ENCODE results near the gene LRMDA. TPM values are rescaled to one million over a fixed set of nuclear protein-coding genes. Genes with fewer than 3 reads are reported as not detected.

LRMDA gene
- total and polyA plus RNA-seq, 2 donors from 2014 or later = 23.2 to 48.6 TPM

- Histone ChIP-seq H3K4me1 (ENCODE audit: control insufficient read depth in 2 of 3, insufficient read depth in 2 of 3, low read depth in 1 of 3, low read length in 3 of 3) (peaks cover 0 to 8% (median 7%) of the 10 kb centered on the region in 3 donors), H3K36me3 (ENCODE audit: control insufficient read depth in 2 of 3, insufficient read depth in 3 of 3, low read length in 3 of 3) (no peaks in the 10 kb centered on the region), H3K27ac (ENCODE audit: low read depth in 2 of 2, low read length in 2 of 2) (no peak overlapping the region), H3K9me3 (ENCODE audit: control insufficient read depth in 2 of 3, insufficient read depth in 1 of 3, low read length in 3 of 3) (no peaks in the 10 kb centered on the region), H3K4me3 (ENCODE audit: low read length in 3 of 3) (no peak overlapping the region), H3K9ac (ENCODE audit: low read length in 3 of 3) (no peak overlapping the region), H3K27me3 (ENCODE audit: control insufficient read depth, insufficient read depth, low read length) (no peaks in the 10 kb centered on the region)
- intact Hi-C loops (cut with DNase I) = no loop called here
- DNase-seq = no peak
- no peak for FAIRE-seq
- TF ChIP-seq CTCF (IDR thresholded peaks at IDR 0.05; ENCODE audit: borderline replicate concordance, extremely low read depth, insufficient read depth) = no peak
Measured at GRCh38 chr10:75653761-75654160, 222.3 kb downstream of the LRMDA start.

- FAIRE-seq (no peak), DNase-seq (no peak)
- no peaks in the 10 kb centered on the region for H3K27me3 ChIP-seq (ENCODE audit: control insufficient read depth, insufficient read depth, low read length)
- intact Hi-C loops (cut with DNase I) = no loop called here
- H3K9me3 ChIP-seq (ENCODE audit: control insufficient read depth in 2 of 3, insufficient read depth in 1 of 3, low read length in 3 of 3) = no peaks in the 10 kb centered on the region
- no peak overlapping the region for H3K27ac ChIP-seq (ENCODE audit: low read depth in 2 of 2, low read length in 2 of 2)
- TF ChIP-seq CTCF (IDR thresholded peaks at IDR 0.05; ENCODE audit: borderline replicate concordance, extremely low read depth, insufficient read depth) = no peak
- H3K9ac ChIP-seq (ENCODE audit: low read length in 3 of 3) = no peak overlapping the region
- no peaks in the 10 kb centered on the region for H3K36me3 ChIP-seq (ENCODE audit: control insufficient read depth in 2 of 3, insufficient read depth in 3 of 3, low read length in 3 of 3)
- H3K4me1 ChIP-seq (ENCODE audit: control insufficient read depth in 2 of 3, insufficient read depth in 2 of 3, low read depth in 1 of 3, low read length in 3 of 3) = peaks cover 0 to 9% (median 7%) of the 10 kb centered on the region in 3 donors
- no peak overlapping the region for H3K4me3 ChIP-seq (ENCODE audit: low read length in 3 of 3)
Measured at GRCh38 chr10:75654171-75654771, 222.8 kb downstream of the LRMDA start.

GRCh38 chr10:75654772-75655171 lies 223.3 kb downstream of the LRMDA start:
- no peak for TF ChIP-seq CTCF (IDR thresholded peaks at IDR 0.05; ENCODE audit: borderline replicate concordance, extremely low read depth, insufficient read depth)
- intact Hi-C loops (cut with DNase I) = no loop called here

More at GRCh38 chr10:75654772-75655171, 223.3 kb downstream of the LRMDA start:
- no peak for FAIRE-seq
- no peak overlapping the region for H3K9ac ChIP-seq (ENCODE audit: low read length in 3 of 3)
- H3K4me3 ChIP-seq (ENCODE audit: low read length in 3 of 3) = no peak overlapping the region
- H3K4me1 ChIP-seq (ENCODE audit: control insufficient read depth in 2 of 3, insufficient read depth in 2 of 3, low read depth in 1 of 3, low read length in 3 of 3) = peaks cover 0 to 9% (median 7%) of the 10 kb centered on the region in 3 donors
- H3K36me3 ChIP-seq (ENCODE audit: control insufficient read depth in 2 of 3, insufficient read depth in 3 of 3, low read length in 3 of 3) = no peaks in the 10 kb centered on the region
- H3K27ac ChIP-seq (ENCODE audit: low read depth in 2 of 2, low read length in 2 of 2) = no peak overlapping the region
- H3K9me3 ChIP-seq (ENCODE audit: control insufficient read depth in 2 of 3, insufficient read depth in 1 of 3, low read length in 3 of 3) = no peaks in the 10 kb centered on the region
- peak in 1 of 5 donors; percentile 60 for DNase-seq
- no peaks in the 10 kb centered on the region for H3K27me3 ChIP-seq (ENCODE audit: control insufficient read depth, insufficient read depth, low read length)
